Islet of Langerhans (tissue), 1 donor: Measurements from ENCODE around the gene PLP1.
"Not testable (repeated sequence)": the region's sequence is repeated elsewhere in the genome, so short reads cannot be mapped to it uniquely, and the experiment has no call there.

Experiments used
- FAIRE-seq: peaks from one replicate; lab custom pipeline; 2011; peaks lifted over from hg19 to GRCh38; lab: Jason Lieb, UNC

PLP1 gene, protein sequence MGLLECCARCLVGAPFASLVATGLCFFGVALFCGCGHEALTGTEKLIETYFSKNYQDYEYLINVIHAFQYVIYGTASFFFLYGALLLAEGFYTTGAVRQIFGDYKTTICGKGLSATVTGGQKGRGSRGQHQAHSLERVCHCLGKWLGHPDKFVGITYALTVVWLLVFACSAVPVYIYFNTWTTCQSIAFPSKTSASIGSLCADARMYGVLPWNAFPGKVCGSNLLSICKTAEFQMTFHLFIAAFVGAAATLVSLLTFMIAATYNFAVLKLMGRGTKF

DNA sequence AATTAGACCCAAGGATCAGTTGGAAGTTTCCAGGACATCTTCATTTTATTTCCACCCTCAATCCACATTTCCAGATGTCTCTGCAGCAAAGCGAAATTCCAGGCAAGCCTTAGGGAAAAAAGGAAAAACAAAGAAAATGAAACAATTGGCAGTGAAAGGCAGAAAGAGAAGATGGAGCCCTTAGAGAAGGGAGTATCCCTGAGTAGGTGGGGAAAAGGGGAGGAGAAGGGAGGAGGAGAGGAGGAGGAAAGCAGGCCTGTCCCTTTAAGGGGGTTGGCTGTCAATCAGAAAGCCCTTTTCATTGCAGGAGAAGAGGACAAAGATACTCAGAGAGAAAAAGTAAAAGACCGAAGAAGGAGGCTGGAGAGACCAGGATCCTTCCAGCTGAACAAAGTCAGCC, at the start of gene PLP1:
Gene PLP1 (plus strand): TSS at position 295 of the 400 bp plus-strand sequence. CDS start 156 bp downstream, outside the sequence.
- FAIRE-seq: no peak

DNA sequence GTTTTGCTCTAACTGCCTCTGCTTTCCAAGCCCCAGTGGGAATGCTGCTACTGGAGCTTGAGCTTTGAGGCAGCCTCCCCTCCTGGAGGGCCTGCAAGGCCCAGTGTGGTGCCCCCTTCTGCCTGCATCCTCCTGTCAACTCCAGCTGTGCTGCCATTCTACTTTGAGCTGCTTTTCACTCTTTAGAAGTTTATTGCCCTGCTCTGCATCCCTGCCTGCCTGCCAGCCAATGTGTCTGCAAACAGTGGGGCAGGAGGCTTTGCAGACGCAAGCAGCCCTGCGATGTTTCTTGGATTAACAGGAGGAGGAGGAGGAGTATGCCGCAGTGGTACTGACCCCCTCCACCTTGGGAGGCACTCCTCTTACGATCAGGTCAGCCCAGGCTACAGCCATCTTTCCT, 49.5 kb upstream of the PLP1 start:
- FAIRE-seq: no peak

DNA sequence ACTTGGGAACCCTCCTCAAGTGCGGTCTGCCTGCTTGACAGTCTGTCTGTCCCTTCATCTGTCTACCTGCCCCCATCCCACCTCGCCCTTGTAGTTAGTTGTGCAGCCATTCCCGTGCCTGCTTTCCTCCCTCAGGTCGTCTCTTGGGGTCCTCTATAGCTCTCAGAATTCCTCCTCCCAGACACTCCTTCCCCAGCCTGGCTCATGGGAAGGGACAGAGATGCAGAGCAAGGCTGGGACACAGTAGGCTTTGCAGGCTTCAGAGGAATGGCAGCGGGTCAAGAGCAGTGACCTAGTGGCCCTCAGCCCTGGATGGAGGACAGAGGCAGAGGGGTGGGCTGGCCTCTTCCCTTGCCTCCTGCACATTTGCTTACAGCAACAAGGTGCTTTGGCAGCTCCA, 47.6 kb upstream of the PLP1 start:
- no peak for FAIRE-seq

DNA sequence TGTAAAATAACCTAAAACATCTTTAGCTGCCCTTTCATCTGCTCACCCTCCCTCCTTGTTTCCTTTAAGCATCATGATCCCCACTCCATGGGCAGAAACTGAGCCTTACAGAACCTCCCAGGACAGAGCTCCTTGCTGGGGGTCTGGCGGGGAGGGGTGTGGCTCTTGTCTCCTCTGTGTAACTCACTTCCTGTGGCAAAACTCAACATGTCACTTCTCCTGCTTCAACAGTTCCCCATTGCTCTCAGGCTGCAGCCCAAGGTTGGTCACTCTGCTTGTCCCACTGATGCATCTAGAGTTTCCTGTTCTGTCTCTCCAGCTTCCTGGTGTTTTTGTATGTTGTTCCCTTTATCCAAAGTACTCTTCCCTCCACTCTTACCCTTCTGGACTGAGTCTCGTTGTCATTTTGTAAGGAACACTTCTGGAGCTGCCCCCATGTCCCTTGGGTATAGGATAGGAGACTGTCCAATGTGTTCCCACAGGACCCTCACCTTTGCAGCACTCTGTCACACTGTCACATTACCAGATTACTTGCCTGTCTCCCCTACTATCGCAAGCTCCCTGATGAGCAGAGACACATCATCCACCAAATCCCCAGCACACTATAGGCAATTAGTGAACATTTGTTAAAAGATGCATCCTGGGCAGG, 46.4 kb upstream of the PLP1 start:
- FAIRE-seq: no peak

DNA sequence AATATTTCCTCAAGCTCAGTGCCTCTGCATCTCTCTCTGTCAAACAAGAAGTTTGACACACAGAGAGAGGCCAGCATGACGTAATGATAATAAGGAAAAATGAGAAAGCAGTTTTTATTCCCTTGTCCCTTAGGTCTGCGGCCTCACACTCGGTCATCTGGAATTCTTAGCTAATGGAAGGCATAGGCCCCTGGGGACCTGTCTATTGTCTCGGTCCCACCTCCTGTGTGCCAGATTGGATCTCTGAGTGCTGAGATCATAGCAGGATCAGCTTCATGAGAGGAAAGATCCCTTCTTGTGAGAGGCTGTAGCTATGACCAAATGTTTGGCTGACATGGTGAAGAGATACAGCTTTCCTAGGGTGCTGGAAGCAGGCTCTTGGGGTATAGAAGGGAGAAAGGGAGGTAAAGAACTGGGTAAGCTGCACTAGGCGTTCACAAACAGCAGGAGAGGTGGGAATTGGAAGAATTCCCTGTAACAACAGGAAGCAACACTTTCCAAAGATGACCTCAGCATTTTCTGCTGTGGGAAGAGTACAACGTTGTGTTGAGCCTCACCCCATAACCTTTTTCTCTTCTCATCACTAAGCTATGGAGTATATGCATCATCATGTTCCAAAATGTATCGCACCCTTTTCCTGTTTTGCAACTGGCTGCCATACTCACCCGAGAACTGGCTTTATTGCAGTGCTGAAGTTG, 45.7 kb upstream of the PLP1 start:
- no peak for FAIRE-seq

DNA sequence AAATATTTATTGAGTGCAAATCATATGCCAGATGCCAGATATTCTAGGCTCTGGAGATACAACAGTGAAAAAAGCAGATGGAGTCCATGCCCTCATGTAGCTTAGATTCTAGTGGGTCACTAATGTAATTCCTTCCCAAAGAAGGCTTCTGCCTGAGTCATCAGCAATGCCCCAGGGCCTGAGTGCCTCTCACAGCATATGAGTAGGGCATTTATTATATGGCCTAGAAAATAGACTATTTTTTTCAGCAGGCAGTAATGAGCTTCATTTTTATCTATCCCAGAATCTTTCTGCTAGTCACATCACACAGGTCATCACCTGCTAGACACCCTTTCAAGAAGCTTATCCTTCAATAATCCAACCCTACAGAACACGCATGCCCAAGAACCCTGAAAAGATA, 43.6 kb upstream of the PLP1 start:
- no peak for FAIRE-seq

DNA sequence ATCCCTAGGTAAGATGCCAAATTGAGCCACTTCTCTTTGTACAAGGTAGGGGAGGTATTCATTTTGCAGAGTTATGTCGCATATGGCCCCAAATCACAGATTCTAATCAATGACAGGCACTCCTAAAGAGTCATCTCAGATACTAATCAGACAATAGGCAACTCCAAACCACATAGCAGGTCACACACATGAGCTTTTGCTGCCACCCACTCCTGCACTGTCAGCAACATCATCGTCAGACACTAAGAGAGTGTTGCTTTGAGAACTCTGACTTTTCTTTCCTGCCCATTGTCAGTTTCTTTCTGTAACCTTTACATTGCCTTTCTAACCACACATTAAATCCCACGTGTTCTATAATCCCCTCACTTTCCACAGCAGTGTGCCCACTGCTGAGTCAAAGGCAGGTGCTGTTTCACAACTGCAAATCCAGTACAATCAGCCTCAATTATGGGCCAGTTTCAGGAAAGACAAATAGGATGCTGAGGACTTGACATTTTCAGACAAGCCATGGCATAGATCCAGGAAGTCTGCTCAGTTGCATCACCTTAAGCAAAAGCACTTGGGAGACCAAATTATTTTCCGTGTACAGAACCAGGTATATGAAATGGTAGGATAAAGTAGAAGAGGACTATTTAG, 42.4 kb upstream of the PLP1 start:
- no peak for FAIRE-seq

DNA sequence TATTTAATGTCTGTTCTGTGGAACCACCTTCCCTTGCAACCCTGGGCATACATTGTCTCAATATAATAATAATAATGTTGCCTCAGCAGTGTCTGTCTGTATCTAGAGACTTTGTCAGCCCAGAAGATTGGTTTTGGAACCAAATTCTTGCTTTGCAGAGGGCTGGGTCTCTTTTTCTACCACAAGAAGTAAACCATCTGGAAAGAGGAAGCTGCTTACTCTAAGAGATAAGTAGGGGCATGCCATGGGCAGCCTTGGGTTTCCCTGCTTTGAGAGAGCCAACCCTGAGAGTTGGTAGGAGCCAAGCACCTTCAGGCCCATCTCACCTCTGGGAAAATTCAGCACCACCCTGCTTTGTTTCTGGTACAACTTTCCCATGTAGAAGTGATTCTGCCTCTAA, 38.9 kb upstream of the PLP1 start:
- no peak for FAIRE-seq

DNA sequence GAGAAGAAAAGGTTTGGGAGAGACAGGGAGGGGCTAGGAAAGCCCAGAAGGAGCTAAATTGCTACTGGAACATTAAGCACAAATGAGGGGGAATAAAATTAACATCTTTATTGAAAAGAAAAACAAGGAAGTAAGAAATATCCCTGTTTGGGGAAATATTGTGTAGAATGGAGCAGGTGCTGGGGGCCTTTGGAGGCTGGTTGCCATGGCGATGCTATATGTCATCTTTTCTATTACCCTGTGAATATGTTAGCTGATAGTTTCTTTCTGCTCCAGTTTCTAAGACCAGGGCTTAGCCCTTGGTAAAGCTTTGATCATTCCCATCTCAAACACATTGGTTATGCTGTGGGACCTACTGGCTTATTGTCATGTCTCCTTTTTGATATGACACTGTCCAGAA, 37.2 kb upstream of the PLP1 start:
- no peak for FAIRE-seq

DNA sequence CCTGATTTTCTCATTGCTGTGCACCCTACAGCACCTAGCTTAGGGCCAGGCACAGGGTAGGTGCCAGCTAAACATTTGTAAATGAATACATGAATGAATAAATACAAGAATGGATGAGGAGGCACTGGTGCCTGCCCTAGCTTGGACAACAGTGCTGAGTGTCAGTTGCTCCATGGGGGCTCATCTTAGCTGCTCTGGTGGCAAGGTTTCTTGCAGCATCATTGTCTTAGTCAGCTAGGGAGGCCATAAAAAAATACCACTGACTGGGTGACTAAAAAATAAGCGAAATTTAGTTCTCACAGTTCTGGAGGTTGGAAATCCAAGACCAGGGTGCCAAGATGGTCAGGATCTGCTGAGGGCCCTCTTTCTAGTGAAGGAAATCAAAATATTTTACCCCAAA, 34.8 kb upstream of the PLP1 start:
- no peak for FAIRE-seq

DNA sequence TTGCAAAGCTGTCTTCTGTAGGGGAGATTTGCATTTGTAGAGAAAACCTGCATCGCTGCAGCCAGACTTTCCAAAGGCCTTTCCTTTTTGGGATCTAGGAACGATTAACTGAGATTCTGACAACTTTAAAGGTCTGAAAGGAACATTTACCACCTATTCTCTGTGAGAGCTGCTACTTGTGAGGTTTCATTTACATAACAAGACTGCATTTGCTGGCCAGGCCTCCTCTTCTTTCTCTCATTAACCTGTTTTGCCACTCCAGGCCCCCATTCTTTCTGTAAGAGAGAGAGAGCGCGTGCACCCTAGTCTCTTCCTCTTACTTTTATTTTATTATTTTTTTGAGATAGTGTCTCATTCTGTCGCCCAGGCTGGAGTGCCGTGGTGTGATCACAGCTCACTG, 34.3 kb upstream of the PLP1 start:
- FAIRE-seq: no peak

DNA sequence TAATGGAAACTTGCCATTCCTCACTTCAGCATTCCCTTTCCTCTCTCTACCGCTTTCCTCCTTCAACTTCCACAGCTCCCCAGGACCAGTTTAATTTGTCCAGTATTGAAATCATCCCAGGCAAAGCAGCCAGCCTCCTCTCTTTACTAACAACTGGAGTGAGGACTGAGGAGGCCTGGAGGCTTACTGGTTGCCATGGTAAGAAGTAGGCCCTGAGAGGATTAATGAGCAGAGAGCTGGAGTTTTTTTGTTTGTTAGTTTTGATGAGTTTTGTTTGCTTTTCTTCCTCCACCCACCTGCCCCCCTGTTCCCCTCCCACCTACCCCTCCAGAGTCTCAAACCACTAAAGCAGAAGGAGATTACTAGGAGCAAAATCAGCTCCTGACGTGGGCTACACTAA, 29.5 kb upstream of the PLP1 start:
- FAIRE-seq: no peak

DNA sequence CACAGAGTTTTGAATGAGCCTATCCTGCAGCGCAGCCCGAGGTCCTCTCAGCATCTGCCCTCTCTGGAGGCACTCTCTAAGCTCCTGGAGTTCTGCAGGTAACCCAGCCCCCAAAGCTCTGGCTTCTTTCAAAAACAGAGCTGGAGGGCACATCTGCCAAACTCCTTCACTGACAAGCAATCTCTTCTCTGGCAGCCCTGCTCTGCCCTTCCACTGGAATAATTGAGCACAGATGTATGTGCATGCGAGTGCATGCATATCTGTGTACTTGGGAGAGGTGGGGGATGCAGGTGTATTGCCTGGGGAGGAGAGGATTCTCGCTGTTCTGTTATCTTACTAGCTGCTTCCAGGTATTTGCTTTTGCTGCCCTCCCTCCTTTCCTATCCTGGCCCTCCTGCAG, 22.2 kb upstream of the PLP1 start:
- no peak for FAIRE-seq

DNA sequence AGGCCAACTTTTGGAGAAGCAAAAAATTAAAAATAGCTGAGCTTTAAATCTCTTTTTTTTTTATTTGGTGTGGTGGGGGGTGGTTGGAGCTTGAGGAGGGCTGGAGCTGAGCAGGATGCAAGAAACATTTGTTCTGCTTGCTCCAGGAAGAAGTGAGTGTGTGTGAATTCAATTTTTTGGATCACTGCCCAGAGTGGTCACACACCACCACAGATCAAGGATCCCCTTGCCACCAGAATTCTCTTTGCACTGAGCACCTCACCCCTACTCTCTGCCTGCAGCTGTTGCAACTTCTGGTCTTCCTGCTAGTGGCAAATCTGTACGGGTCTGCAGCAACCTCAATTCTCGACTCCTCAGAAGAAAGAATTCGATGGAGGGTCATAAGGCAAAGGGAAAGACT, 19.9 kb upstream of the PLP1 start:
- FAIRE-seq: no peak

DNA sequence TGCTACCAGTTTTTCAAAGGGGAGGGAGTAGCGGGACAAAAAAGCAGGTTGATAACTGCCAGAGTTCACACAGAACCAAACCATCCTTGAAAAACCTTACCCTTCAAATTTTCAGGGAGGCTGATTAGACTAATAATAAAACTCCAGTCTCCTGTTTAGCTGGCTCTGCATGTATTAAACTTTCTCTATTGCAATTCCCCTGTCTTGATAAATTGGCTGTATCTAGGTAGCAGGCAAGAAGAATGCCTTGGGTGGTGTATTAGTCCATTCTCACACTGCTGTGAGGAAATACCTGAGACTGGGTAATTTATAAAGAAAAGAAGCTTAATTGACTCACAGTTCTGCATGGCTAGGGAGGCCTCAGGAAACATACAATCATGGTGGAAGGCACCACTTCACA, 18.1 kb upstream of the PLP1 start:
- no peak for FAIRE-seq

DNA sequence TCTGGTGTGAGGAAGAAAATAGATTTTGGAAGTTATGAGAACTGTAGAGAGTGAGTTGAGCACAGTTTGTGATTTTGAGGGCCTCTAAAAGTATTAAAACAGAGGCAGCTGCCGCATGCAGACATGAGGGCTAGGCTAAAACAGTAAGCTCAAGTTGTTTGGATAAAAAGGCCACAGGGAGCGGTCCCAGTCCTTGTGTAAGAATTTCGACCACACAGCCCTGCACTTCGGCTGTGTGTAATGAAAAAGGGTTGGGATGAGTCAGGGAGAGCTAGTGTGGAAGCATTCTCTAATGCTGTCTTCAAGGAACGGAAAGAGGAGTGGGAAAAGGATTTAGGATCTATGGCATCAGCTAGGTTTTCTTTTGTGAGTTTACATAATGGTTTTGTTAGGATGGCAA, 13.1 kb upstream of the PLP1 start:
- not testable (repeated sequence) for FAIRE-seq

DNA sequence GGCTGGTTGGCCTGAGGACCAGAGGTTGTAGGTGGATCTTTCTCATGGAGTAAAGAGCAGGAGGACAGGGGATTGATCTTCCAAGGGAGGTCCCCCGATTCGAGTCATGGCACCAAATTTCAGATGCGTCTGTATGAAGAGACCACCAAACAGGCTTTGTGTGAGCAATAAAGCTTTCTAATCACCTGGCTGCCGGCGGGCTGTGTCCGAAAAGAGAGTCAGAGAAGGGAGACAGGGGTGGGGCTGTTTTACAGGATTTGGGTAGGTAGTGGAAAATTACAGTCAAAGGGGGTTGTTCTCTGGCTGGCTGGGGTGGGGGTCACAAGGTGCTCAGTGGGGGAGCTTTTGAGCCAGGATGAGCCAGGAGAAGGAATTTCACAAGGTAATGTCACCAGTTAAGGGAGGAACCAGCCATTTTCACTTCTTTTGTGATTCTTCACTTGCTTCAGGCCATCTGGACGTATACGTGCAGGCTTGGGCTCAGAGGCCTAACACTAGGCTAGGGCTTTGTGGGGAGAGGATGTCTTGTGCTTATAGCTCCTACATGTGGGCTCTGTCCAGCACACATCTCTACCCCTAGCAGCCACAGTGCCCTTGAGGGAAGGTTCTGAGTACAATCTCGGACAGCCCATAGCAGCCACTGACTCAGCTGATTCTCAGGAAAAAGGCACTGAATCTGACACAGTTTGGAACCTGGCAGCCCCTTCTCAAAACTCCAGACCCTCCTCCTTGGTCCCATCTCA, 9.7 kb upstream of the PLP1 start:
- not testable (repeated sequence) for FAIRE-seq

DNA sequence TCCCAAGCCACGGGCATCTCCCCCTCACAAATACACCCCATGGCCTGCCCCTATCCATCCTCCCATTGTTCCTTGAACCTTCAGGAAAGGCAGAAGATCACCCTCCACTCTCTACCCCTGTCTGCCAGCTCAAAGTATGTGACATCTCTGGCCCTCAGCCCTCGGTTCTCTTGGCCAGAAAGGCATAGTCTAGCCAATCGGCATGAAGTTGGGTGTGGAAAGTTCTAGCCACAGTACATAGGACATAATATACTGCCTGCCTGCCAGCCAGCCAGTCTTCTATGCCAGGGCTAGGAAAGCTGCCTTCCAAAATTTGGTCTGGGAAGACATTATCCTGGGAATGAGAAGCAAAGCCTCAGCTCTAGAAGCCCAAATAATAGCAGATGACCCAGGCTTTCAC, 3.2 kb upstream of the PLP1 start:
- no peak for FAIRE-seq

DNA sequence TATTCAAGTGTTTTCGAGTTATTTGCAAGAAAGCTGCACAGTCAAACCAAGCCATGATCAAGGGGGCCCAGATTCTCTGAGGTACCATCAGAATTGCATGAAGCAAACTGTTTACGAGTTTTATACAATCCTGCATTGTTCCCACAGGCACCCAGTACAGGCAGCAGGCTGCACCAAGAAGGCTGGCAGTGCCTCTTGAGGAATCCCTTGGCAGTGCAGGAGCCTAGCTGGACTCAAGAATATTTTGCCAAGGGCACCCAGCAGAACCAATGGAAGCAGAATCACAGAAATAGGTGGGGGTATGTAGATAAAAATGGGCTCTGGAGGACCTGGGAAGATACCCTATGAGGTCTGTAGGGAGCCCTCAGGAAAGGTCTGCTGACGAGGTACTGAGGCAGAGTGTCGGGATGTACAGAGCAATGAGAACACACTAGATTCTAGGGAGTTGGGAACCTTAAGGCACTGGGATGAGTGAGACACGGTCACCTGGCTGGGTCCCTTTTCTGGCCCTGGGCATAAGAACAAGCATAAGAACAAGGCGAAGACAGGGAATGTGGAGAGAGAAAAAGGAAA, 2.5 kb upstream of the PLP1 start:
- no peak for FAIRE-seq

DNA sequence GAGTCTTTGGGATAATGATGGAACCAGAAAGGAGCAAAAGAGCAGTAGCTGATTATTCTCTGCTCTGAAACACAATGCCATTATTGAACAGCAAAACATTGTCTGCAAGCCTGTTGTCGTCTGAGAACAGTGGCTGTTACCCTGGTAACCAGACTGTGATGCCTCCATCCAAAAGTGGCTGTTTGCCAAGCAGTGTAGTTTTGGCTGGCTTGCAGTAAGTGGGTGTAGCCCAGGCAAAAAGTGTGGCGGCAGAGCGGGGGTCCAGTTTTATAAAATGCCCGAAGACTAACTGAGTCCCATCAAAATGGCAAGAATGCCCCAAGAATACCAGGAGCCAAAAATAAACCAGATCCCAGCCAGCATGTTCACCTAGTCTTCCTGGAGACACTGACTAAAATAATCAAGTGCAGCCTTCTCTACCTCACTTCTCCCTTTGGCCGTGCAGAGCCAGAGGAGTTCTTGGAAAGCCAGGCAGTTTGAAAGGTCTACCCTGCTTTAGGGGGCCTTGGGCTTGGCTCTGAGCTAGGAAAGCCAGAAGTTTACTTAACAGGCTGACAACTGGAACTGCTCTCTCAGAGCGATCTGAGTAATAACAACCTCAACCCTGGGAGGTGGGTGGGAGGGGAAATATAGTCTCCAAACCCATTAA, 2.6 kb downstream of the PLP1 start:
- no peak for FAIRE-seq

DNA sequence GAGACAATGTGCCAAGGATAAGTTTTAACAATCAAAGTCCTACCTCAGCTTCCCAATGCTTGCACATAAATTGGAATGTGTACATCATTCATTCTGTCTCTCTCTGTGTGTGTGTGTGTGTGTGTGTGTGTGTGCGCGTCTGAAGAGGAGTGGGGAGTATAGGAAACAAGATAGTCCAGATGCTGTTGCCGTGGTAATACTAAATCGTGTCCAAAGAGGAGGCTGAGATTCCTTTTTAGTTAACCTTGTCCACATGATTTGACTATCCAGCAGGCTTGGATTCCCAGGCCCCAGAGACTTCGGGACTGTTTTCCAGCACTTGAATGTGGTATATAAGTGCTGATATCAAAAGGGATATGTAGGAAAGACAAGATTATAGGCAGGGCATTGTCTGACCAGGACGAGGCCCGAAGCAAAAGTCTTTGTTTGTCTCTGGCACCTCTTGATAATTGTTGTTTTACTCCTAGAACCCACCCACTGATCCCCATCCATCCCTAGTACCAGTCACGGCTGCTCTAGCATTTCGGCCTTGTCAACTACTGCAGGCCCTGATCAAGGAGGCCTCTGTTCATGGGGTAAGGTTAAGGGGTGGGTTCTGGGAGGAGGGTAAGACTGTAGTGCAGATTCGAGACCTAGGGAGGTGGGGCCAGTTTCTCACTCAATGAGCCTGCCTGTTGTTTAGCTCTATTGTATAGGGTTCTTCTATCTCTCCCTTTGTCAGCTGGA, 3.9 kb downstream of the PLP1 start:
- FAIRE-seq: no peak
